Loucy (cell line): ENCODE measurements around the gene FARP1.

Experiments used
- H2AFZ ChIP-seq: fragments of 200-600 bp; sonication (generic); 2 replicates; pipeline ENCODE4 v1.6.0; 2016; ENCODE audit warnings: antibody characterized with exemption, mild to moderate bottlenecking, low read length, moderate library complexity
- H3F3A ChIP-seq: fragments of 200-600 bp; 2 replicates; pipeline ENCODE4 v1.6.0; 2016; ENCODE audit warnings: antibody characterized with exemption, low read depth, mild to moderate bottlenecking
- H3K27me3 ChIP-seq: fragments of 200-600 bp; sonication (generic); 2 replicates; pipeline ENCODE4 v1.6.1; 2014; ENCODE audit warnings: low read length, mild to moderate bottlenecking; ENCODE audit not compliant: insufficient read depth, poor library complexity, severe bottlenecking
- H3K36me3 ChIP-seq: fragments of 200-600 bp; sonication (generic); 2 replicates; pipeline ENCODE4 v1.6.1; 2016; ENCODE audit warnings: low read length; ENCODE audit not compliant: insufficient read depth
- H3K4me1 ChIP-seq: fragments of 200-600 bp; sonication (generic); 2 replicates; pipeline ENCODE4 v1.5.1; 2014; ENCODE audit warnings: low read length, mild to moderate bottlenecking; ENCODE audit not compliant: insufficient read depth, poor library complexity, severe bottlenecking
- H3K4me2 ChIP-seq: fragments of 200-600 bp; sonication (generic); 2 replicates; pipeline ENCODE4 v1.6.0; 2014; ENCODE audit warnings: antibody characterized with exemption, low read length, low read depth, mild to moderate bottlenecking; ENCODE audit not compliant: poor library complexity, severe bottlenecking
- H3K4me3 ChIP-seq: fragments of 200-600 bp; sonication (generic); 2 replicates; pipeline ENCODE4 v1.5.1; 2014; ENCODE audit warnings: low read length, mild to moderate bottlenecking, mixed read lengths; ENCODE audit not compliant: poor library complexity, severe bottlenecking
- H3K79me2 ChIP-seq: fragments of 200-600 bp; sonication (generic); 2 replicates; pipeline ENCODE4 v1.6.1; 2014; ENCODE audit warnings: low read length; ENCODE audit not compliant: insufficient read depth
- H3K9ac ChIP-seq: fragments of 200-600 bp; sonication (generic); 2 replicates; pipeline ENCODE4 v1.6.0; 2014; ENCODE audit warnings: mild to moderate bottlenecking, low read depth, low read length, moderate library complexity; ENCODE audit not compliant: poor library complexity, severe bottlenecking
- H3K9me2 ChIP-seq: fragments of 200-600 bp; sonication (generic); replicated peaks from 2 replicates; pipeline ENCODE4 v1.6.1; 2016; ENCODE audit warnings: low read depth, low read length, mixed read lengths
- H3K9me3 ChIP-seq: fragments of 200-600 bp; sonication (generic); 2 replicates; pipeline ENCODE4 v1.6.1; 2014; ENCODE audit warnings: mild to moderate bottlenecking, antibody characterized with exemption, low read length, low read depth; ENCODE audit not compliant: insufficient read depth
- H4K20me1 ChIP-seq: fragments of 200-600 bp; sonication (generic); 2 replicates; pipeline ENCODE4 v1.6.0; 2014; ENCODE audit warnings: antibody characterized with exemption, low read length, mild to moderate bottlenecking; ENCODE audit not compliant: insufficient read depth, poor library complexity, severe bottlenecking
- EZH2phosphoT487 ChIP-seq: fragments of 200-600 bp; IDR thresholded peaks from 2 replicates; pipeline ENCODE4 v1.6.1; 2018; ENCODE audit warnings: antibody characterized with exemption, mild to moderate bottlenecking, moderate library complexity, borderline replicate concordance
- TF ChIP-seq, protein P1 (sequence below): fragments of 200-600 bp; sonication (generic); conservative IDR thresholded peaks from 2 replicates; pipeline ENCODE4 v1.5.1; 2014; ENCODE audit warnings: mild to moderate bottlenecking, antibody characterized with exemption, low read length

The FARP1 gene

GRCh38 chr13:98180092-98180491 is 37.2 kb downstream of the FARP1 start:
- Histone ChIP-seq H3K27me3 (no peaks in the 10 kb centered on the region), H3K4me1 (no peaks in the 10 kb centered on the region), H4K20me1 (no peaks in the 10 kb centered on the region), H3K9me2 (no peaks in the 10 kb centered on the region), H2AFZ (no peak overlapping the region), H3K79me2 (no peaks in the 10 kb centered on the region), H3K4me3 (no peak overlapping the region), H3K4me2 (no peak overlapping the region), H3K9ac (no peak overlapping the region), H3K36me3 (no peaks in the 10 kb centered on the region), H3F3A (no peaks in the 10 kb centered on the region), H3K9me3 (no peaks in the 10 kb centered on the region)
- TF ChIP-seq, protein P1, sequence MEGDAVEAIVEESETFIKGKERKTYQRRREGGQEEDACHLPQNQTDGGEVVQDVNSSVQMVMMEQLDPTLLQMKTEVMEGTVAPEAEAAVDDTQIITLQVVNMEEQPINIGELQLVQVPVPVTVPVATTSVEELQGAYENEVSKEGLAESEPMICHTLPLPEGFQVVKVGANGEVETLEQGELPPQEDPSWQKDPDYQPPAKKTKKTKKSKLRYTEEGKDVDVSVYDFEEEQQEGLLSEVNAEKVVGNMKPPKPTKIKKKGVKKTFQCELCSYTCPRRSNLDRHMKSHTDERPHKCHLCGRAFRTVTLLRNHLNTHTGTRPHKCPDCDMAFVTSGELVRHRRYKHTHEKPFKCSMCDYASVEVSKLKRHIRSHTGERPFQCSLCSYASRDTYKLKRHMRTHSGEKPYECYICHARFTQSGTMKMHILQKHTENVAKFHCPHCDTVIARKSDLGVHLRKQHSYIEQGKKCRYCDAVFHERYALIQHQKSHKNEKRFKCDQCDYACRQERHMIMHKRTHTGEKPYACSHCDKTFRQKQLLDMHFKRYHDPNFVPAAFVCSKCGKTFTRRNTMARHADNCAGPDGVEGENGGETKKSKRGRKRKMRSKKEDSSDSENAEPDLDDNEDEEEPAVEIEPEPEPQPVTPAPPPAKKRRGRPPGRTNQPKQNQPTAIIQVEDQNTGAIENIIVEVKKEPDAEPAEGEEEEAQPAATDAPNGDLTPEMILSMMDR: no peak
- no peak for TF ChIP-seq EZH2phosphoT487

DNA sequence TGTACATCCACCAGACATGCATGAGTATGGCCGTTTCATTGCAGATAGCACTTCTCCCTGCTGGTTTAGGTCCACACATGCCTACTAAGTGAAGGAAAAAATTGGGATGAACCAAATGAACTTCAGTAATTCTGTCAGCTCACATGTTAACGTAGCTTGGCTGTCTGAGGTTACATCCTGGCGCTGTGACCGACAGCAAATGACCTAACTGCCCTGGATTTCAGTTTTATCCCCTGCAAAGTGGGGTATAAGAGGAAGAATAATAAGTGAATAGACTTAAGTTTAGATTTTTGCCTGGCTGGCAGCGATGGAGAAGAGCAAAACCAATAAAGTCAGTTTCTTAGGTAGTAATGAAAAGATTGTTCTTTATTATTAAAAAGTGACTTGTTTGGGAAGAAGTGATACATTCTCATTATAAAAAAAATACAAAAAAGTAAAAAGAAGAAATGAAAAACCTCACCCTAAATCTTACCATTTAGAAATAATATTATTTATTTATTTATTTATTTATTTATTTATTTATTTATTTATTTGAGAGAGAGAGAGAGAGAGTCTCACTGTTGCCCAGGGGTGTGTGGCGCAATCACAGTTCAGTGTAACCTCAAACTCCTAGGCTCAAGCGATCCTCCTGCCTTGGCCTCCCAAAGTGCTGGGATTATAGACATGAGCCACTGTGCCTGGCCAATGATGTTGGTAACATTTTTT is 38.4 kb downstream of the FARP1 start:
- no peaks in the 10 kb centered on the region for H3K79me2 ChIP-seq
- no peak overlapping the region for H3K4me2 ChIP-seq
- H3K9me2 ChIP-seq: no peaks in the 10 kb centered on the region
- TF ChIP-seq, protein P1: no peak
- TF ChIP-seq EZH2phosphoT487: no peak
- H3K4me3 ChIP-seq: no peak overlapping the region
- H2AFZ ChIP-seq: no peak overlapping the region
- no peaks in the 10 kb centered on the region for H3K27me3 ChIP-seq
- no peaks in the 10 kb centered on the region for H4K20me1 ChIP-seq
- H3K9ac ChIP-seq: no peak overlapping the region
- no peaks in the 10 kb centered on the region for H3K9me3 ChIP-seq
- H3K36me3 ChIP-seq: no peaks in the 10 kb centered on the region
- H3K4me1 ChIP-seq: no peaks in the 10 kb centered on the region
- H3F3A ChIP-seq: no peaks in the 10 kb centered on the region

DNA sequence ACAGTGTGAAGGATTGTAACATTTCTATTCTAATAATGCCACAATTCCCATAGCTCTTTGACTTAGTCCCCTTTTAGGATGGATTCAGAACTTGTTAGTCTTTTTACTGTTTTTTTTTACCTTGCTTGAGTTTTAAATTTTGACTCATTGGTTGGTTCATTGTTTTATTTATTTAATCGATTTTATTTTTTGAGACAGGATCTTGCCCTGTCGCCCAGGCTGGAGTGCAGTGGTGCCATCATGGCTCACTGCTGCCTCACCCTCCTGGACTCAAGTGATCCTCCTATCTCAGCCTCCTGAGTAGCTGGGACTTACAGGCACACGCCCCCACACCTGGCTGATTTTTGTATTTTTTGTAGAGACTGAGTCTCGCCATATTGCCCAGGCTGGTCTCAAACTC is 39.3 kb downstream of the FARP1 start:
- TF ChIP-seq EZH2phosphoT487: no peak
- TF ChIP-seq, protein P1: no peak
- H3K79me2 ChIP-seq: no peaks in the 10 kb centered on the region

More for the DNA sequence above, 39.3 kb downstream of the FARP1 start:
- Histone ChIP-seq H3K4me2 (no peak overlapping the region), H3K4me1 (no peaks in the 10 kb centered on the region), H3K27me3 (no peaks in the 10 kb centered on the region), H4K20me1 (no peaks in the 10 kb centered on the region), H3K9ac (no peak overlapping the region), H3K9me2 (no peaks in the 10 kb centered on the region), H3F3A (no peaks in the 10 kb centered on the region), H2AFZ (no peak overlapping the region), H3K4me3 (no peak overlapping the region), H3K36me3 (no peaks in the 10 kb centered on the region), H3K9me3 (no peaks in the 10 kb centered on the region)
